Activated CD4-positive, alpha-beta T cell treated with anti-CD3 and anti-CD28 coated beads for 1 hour (primary cell): ENCODE data around the gene STX2.
"Not testable (repeated sequence)": the region's sequence is repeated elsewhere in the genome, so short reads cannot be mapped to it uniquely, and the experiment has no call there.

Experiments
- DNase-seq: peaks from one replicate; pipeline ENCODE4 v3.0.0-alpha.2; 2020

The STX2 gene

DNA sequence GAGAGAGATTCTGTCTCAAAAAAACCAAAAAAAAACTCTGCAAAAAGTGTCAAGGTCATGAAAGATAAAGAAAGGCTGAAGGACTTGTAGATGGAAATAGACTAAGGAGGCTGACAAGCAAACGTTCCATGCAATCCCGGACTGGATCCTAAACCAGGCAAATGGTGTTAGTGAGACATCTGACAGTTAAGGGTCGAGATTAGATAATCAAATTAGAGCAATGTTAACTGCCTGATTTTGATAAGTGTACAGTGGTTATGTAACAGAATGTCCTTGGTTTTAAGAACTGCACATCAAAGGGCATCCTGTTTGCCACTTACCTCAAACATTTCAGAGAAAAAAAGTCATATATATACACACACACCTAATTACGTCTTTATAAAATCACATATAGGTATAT lies 29.4 kb upstream of the STX2 start:
- DNase-seq, result no peak

DNA sequence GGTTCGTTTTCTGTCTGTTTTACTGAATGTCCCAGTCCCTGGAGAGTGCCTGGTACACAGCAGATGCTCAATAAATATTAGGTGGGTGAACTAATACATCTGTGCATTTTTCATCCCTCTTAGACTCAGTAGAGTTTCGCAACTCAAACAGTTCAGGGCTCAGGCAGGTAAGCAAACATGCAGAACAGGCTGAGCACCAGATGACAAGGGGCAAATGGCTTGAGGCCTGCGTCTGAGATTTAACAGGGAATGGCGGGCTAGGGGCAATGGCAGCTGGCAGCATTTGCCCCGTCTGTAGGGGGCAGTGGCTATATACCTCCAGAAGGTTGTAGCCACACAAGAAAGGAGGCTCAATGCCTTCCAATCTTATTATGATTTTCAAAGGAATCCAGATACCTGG lies 24.2 kb upstream of the STX2 start:
- DNase-seq, result no peak

DNA sequence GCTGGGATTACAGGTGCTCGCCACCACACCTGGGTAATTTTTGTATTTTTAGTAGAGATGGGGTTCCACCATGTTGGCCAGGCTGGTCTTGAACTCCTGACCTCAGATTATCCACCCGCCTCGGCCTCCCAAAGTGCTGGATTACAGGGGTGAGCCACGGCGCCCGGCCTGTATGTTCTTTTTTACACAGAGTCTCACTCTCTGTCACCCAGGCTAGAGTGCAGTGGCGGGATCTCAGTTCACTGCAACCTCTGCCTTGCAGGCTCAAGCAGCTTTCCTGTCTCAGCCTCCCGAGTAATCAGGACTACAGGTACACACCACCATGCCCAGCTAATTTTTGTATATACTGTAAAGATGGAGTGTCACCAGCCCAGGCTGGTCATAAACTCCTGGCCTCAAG lies 23.7 kb upstream of the STX2 start:
- not testable (repeated sequence) for DNase-seq

DNA sequence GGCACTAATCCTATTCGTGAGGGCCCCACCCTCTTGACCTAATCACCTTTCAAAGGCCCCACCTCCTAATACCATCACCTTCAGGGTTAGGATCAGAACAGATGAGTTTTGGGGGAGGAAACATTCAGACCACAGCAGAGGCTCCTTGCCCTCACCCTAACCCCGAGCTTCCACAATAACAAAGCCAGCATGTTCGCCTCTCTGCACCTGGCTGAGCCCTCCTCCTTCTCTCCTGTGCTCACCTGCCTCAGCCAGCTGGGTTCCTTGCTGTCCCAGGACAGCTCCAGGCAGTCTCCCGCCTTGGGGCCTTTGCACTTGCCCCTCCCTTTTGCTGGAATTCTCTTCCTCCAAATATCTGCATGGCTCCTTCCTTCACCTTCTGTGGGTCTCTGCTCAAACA lies 23.1 kb upstream of the STX2 start:
- no peak for DNase-seq

DNA sequence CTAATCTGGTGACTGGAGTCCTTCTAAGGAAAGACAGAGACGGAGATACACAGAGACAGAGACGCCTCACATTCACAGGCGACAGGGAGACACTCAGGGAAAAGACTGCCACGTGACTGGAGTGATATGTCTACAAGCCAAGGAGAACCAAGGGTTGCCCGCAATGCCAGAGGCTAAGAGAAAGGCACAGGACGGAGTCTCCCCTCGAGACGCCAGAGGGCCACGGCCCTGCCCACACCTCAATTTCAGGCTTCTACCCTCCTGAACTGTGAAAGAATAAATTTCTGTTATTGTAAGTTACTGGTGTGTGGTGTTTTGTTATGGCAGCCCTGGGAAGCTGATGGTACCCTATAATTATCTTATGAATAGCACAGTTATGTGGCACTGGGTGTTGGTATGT lies 21.3 kb upstream of the STX2 start:
- DNase-seq, result no peak

DNA sequence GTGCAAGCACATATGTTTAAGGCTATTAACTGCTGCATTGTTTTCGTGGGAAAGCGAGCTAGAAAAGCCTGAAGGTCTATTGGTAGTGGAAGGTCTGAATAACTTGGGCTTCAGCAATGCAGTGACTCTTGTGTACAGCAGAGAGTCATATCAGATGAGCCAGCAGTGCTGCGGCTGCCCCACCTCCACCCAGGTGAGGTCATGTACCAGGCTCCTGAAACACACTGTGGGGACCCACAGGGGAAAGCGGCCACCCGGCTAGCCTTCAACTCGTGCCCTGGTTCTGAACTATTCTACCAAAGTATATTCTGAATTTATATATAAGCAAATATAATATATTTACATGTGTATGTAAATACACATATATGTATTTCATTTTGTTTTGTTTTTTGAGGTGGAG lies 20.1 kb upstream of the STX2 start:
- no peak for DNase-seq

GRCh38 chr12:130858084-130858483 lies 19.0 kb upstream of the STX2 start:
- no peak for DNase-seq

DNA sequence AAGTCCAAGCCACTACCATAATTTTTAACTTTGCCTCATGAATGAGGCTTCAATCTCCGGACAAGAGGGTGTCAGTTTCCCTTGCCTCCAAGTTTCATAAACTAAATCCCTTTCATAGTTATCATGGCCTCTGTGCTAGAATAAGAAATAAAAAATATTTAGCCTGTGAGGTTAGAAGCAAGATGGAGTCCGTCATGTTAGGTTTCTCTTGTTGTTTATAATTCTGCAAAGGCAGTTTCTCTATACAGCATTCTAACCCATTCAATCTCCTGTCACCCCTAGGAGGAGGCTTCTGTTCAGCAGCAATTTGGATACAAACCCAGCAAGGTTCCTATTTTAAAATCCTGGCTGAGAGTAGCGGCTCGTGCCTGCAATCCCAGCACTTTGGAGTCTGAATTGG lies 17.0 kb upstream of the STX2 start:
- no peak for DNase-seq

DNA sequence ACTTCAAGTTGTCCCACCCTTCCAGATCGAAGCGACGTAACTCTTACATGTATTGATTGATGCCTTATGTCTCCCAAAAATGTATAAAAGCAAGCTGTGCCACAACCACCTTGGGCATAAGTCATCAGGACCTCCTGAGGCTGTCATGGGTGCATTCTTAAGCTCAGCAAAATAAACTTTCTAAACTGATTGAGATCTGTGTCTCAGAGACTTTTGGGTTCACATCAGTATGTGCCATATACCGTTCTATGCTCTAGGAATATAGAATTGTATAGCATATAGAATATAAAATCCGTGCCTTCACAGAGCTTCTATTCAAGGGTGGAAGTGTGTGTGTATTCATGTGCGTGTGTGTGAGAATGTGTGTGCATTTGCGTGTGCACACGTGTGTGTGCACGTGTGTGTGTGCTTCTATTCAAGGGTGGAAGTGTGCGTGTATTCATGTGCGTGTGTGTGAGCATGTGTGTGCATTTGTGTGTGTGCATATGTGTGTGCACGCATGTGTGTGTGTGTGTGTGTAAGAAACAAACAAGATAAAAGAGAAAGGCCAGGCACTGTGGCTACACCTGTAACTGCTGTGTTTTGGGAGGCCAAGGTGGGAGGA lies 11.5 kb upstream of the STX2 start:
- DNase-seq, result no peak

DNA sequence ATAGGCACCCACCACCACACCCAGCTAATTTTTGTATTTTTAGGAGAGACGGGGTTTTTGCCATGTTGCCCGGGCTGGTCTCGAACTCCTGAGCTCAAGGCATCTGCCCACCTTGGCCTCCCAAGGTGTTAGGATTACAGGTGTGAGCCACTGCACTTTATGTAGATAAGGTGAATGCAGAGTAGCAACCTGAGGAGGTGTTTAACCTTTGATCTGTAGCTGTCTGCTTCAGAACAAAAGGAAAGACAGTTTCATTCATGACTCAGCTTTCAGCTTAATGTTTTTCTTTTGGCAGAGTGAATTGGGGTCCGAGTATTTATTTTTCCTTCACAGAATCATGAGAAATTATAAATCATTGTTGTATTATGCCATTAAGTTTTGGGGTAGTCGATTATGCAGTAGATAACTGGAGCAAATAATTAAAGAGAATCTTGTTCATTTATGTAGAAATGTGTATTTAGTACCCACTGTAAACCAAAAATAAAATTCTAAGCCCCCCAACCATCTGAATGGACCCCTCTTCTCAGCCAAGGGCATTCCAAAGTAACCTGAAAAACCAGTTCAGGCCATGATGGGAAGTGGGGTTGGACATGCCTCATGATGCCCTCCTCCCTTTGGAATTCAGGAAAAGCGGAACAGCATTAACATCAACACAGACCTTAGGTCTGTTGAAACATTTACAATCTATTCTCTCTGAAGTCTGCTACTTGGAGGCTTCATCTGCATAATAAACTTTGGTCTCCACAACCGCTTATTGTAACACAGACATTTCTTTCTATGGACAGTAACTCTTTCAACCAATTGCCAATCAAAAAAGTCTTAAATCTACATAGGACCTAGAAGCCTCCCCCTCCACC lies 10.7 kb upstream of the STX2 start:
- DNase-seq, result no peak

DNA sequence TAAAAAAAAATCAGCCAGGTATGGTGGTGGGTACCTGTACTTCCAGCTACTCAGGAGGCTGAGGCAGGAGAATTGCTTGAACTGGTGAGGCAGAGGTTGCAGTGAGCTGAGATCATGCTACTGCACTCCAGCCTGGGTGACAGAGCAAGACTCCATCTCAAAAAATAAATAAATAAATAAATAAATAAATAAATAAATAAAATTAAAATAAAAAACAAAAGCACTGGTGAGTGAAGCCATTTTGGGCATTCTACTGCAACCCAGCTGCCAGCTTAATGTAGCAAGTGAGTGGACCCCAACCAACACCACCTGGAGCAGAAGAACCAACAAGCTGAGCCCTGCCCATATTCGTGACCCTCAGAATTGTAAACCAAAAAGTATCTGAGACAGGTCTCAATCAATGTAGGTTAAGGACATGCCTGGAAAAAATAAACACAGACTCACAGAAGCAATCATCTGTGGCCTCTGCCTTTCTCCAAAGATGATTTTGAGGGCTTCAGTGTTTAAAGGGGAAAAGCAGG lies 9.8 kb upstream of the STX2 start:
- not testable (repeated sequence) for DNase-seq

GRCh38 chr12:130848105-130848504 lies 9.1 kb upstream of the STX2 start:
- DNase-seq, result not testable (repeated sequence)

GRCh38 chr12:130847112-130847511 lies 8.1 kb upstream of the STX2 start:
- no peak for DNase-seq

GRCh38 chr12:130846369-130846768 lies 7.3 kb upstream of the STX2 start:
- DNase-seq, result no peak

- no peak for DNase-seq
These were observed 837 bp upstream of the STX2 start for GRCh38 chr12:130839770-130840404.

GRCh38 chr12:130838284-130838950 lies 633 bp downstream of the STX2 start:
- DNase-seq, result no peak

DNA sequence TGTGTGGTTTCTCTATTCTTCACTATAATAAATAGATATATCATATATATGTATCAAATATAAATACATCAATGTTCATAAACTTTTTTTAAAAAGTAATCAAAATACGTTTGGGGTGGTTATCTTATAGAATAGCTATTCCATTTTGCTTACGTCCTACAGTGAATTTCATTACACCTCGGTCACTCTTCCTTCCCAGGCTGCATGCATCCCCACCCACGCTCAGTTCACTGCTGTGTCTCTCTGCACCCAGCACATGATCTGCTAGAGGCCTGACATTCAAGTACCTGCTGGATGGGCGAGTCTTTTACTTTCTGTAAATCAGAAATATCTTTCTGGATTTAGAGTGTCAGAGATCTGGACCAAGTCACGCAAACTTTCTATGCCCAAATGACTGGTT lies 3.6 kb downstream of the STX2 start:
- no peak for DNase-seq

- no peak for DNase-seq
These were observed 4.0 kb downstream of the STX2 start for GRCh38 chr12:130835011-130835410.

DNA sequence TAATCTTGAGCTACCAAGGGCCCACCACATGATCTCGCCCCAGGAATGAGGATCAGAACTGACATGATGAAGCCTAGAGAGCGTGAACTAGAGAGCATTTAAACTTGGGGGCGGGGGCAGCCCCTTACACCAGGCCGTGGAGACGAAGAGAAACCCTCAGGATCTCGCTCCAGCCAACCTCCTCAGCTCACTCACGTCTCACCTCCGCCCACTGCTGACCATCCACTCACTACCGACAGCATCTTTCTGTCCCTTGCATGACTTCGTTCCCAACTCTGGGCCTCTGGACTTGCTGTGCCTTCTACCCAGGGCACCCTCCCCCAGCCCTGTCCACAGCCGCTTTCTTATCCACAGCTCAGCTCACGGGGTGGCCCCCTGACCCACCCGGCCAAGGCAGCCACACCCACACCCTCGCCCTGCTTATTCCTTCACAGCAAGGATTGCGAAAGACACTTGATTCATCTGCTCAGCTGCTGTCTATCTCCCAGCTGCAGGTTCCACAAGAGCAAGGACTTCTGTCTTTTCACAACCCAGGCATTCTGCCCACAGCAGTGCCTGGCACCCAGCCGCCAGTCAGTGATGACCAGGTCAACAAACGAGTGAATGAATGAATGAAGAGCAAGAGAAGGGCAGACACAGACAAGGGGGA lies 6.4 kb downstream of the STX2 start:
- DNase-seq, result no peak

DNA sequence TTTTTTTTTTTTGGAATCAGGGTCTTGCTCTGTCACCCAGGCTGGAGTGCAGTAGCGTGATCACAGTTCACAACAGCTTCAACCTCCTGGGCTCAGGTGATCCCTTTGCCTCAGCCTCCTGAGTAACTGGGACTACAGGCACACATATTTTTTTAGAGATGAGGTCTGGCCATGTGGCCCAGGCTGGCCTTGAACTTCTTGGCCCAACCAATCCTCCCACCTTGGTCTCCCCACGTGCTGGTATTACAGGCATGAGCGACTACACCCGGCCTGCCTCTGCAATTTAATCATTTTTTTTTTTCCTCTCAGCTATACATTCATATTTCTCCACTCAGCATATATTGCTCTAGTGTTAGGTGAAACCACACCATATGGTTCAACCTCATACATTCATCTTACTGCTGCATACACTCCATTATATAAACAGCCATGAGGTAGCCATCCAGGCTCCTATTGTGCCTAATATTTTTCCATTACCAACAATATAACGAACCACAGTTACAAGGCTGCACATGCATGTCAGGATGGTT lies 7.1 kb downstream of the STX2 start:
- DNase-seq, result no peak

- no peak for DNase-seq
These were observed 7.8 kb downstream of the STX2 start for GRCh38 chr12:130831246-130831645.

DNA sequence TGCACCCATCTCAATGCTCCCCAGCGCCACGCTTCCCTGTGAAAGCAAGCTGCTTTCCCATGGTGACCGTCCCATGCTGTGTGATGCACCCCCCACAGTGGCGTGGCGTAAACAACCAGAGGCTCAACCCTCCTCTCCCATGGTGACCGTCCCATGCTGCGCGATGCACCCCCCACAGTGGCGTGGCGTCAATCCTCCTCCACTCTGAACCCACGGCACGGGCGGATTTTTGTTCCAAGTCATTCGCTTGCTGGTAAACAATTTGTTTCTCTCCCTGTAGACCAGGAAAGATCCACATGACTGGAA lies 8.9 kb downstream of the STX2 start:
- no peak for DNase-seq
